ENCODE data around the gene C4BPB.

Gene C4BPB

GRCh38 chr1:207124389-207124788, 35.7 kb downstream of the C4BPB start:
- TF ChIP-seq SIN3A (IDR thresholded peaks at IDR 0.05; ENCODE audit: borderline replicate concordance, insufficient read depth, low read length) (no peak), TAF1 (IDR thresholded peaks at IDR 0.05; ENCODE audit: borderline replicate concordance, insufficient read depth, low read length) (no peak), FOXP2 (optimal IDR thresholded peaks at IDR 0.05; ENCODE audit: borderline replicate concordance, extremely low read depth, extremely low read length, insufficient read depth) (no peak), POLR2AphosphoS5 (IDR thresholded peaks at IDR 0.05; ENCODE audit: low read depth, low read length) (no peak), REST (IDR thresholded peaks at IDR 0.05; ENCODE audit: insufficient read depth in 1 of 2, low read depth in 2 of 2, low read length in 2 of 2) (no peak)

- TF ChIP-seq SIN3A (IDR thresholded peaks at IDR 0.05; ENCODE audit: borderline replicate concordance, insufficient read depth, low read length): no peak
Observed at GRCh38 chr1:207128336-207128921, 39.8 kb downstream of the C4BPB start.

DNA sequence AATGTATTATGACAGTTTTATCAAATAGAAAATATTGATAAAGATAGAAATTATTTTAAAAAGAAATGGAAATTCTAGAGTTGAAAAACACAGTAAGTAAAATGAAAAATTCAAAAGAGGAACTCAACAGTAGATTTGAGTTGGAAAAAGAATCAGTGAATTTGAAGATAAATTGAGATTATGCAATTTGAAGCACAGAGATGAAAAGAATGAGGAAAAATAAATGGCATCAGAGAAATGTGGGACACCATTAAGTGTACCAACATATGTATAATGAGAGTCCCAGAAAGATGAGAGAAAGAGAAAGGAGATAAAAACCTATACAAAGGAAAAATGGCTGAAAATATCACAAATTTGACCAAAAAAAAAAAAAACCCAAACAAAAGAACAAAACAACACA, 40.4 kb downstream of the C4BPB start:
- TF ChIP-seq SIN3A (IDR thresholded peaks at IDR 0.05; ENCODE audit: borderline replicate concordance, insufficient read depth, low read length) (no peak), TAF1 (IDR thresholded peaks at IDR 0.05; ENCODE audit: borderline replicate concordance, insufficient read depth, low read length) (no peak)

- no peak for TF ChIP-seq SIN3A (IDR thresholded peaks at IDR 0.05; ENCODE audit: borderline replicate concordance, insufficient read depth, low read length)
Observed at GRCh38 chr1:207130252-207131036, 41.8 kb downstream of the C4BPB start.

DNA sequence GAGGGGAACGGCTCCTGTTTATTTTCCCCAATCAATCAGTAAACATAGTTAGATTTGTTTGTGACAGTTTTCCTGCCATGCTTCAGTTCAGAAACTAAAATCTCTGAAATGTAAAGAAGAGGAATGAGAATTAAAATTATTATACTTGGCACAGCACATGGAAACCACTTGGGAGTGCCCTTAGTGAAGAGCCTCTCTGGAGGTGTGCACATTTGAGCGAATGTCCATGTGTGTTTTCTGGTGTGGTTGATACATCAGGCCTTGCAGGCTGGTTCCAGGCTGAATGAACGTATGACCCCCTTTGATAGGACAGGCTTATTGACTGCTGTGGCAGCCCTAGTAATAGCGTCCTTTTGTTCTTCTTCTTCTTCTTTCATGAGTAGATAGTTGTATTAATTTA, 42.5 kb downstream of the C4BPB start:
- TF ChIP-seq POLR2AphosphoS5 (IDR thresholded peaks at IDR 0.05; ENCODE audit: low read depth, low read length) (no peak), FOXP2 (optimal IDR thresholded peaks at IDR 0.05; ENCODE audit: borderline replicate concordance, extremely low read depth, extremely low read length, insufficient read depth) (no peak), SIN3A (IDR thresholded peaks at IDR 0.05; ENCODE audit: borderline replicate concordance, insufficient read depth, low read length) (no peak), TAF1 (IDR thresholded peaks at IDR 0.05; ENCODE audit: borderline replicate concordance, insufficient read depth, low read length) (no peak), REST (IDR thresholded peaks at IDR 0.05; ENCODE audit: insufficient read depth in 1 of 2, low read depth in 2 of 2, low read length in 2 of 2) (no peak)

- no peak for TF ChIP-seq SIN3A (IDR thresholded peaks at IDR 0.05; ENCODE audit: borderline replicate concordance, insufficient read depth, low read length)
- no peak for TF ChIP-seq REST (IDR thresholded peaks at IDR 0.05; ENCODE audit: insufficient read depth in 1 of 2, low read depth in 2 of 2, low read length in 2 of 2)
- no peak for TF ChIP-seq TAF1 (IDR thresholded peaks at IDR 0.05; ENCODE audit: borderline replicate concordance, insufficient read depth, low read length)
- no peak for TF ChIP-seq POLR2AphosphoS5 (IDR thresholded peaks at IDR 0.05; ENCODE audit: low read depth, low read length)
- no peak for TF ChIP-seq FOXP2 (optimal IDR thresholded peaks at IDR 0.05; ENCODE audit: borderline replicate concordance, extremely low read depth, extremely low read length, insufficient read depth)
Observed at GRCh38 chr1:207134581-207134980, 45.9 kb downstream of the C4BPB start.
